ENCODE measurements around the gene PDLIM5. TPM values are rescaled to one million over a fixed set of nuclear protein-coding genes. Genes with fewer than 3 reads are reported as not detected.

Gene PDLIM5
- total RNA-seq, 1 donor from 2014 or later = 71.0 TPM

DNA sequence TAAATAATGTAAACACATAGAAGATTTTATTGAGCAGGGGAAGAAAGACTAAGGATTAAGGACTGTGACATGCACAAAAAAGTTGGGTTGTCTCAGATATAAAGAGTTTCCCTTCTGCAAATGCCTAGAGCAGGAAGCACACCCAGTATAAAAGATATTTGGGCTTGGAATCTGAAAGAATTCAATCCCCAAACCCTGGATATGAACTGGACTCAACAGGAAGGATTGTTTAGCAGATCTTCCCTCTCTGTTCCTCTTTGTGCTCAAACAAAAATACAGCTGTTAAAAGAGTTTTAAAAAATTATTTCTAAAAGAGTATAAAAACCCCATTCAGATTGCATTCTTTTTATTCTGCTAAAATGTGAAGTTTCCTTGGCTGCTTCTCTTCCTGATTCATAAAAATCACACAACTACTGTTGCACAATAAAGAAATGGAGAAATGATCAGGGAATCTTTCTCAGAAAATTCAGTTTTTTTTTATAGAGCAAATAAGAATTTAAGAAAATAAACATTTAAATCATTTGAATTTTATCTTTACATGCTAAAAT, 71.4 kb downstream of the PDLIM5 start:
- peaks cover 3% of the 10 kb centered on the region for H3K36me3 Mint-ChIP-seq (ENCODE audit: low read depth)
- no peak overlapping the region for H3K4me3 Mint-ChIP-seq
- H3K4me1 Mint-ChIP-seq = peaks cover 16% of the 10 kb centered on the region
- TF ChIP-seq, protein P1, sequence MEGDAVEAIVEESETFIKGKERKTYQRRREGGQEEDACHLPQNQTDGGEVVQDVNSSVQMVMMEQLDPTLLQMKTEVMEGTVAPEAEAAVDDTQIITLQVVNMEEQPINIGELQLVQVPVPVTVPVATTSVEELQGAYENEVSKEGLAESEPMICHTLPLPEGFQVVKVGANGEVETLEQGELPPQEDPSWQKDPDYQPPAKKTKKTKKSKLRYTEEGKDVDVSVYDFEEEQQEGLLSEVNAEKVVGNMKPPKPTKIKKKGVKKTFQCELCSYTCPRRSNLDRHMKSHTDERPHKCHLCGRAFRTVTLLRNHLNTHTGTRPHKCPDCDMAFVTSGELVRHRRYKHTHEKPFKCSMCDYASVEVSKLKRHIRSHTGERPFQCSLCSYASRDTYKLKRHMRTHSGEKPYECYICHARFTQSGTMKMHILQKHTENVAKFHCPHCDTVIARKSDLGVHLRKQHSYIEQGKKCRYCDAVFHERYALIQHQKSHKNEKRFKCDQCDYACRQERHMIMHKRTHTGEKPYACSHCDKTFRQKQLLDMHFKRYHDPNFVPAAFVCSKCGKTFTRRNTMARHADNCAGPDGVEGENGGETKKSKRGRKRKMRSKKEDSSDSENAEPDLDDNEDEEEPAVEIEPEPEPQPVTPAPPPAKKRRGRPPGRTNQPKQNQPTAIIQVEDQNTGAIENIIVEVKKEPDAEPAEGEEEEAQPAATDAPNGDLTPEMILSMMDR (conservative IDR thresholded peaks at IDR 0.05) = no peak
- H3K9me3 Mint-ChIP-seq = no peaks in the 10 kb centered on the region
- no peak for DNase-seq (ENCODE audit: low read depth, low spot score)
- H3K27me3 Mint-ChIP-seq (ENCODE audit: low read depth) = no peaks in the 10 kb centered on the region
- no peak overlapping the region for H3K27ac Mint-ChIP-seq (ENCODE audit: unreplicated experiment)

DNA sequence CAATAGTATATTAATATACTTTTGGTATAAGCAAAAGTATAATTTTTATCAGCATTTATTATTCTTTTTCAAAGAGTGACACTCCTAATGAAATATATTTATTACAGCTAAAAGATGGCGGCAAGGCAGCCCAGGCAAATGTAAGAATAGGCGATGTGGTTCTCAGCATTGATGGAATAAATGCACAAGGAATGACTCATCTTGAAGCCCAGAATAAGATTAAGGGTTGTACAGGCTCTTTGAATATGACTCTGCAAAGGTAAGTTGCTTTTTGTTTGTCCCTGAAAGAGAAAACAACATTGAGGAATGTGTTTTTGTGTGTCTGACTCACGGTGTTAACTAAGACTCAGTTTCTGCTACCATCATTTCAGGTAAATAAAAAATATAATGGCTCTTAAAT, 71.9 kb downstream of the PDLIM5 start:
- DNase-seq (ENCODE audit: low read depth, low spot score) = no peak
- Mint-ChIP-seq H3K4me3 (no peak overlapping the region), H3K27ac (ENCODE audit: unreplicated experiment) (no peak overlapping the region), H3K36me3 (ENCODE audit: low read depth) (peaks cover 3% of the 10 kb centered on the region), H3K27me3 (ENCODE audit: low read depth) (no peaks in the 10 kb centered on the region), H3K4me1 (peaks cover 15% of the 10 kb centered on the region), H3K9me3 (no peaks in the 10 kb centered on the region)
- TF ChIP-seq, protein P1 (conservative IDR thresholded peaks at IDR 0.05) = no peak

DNA sequence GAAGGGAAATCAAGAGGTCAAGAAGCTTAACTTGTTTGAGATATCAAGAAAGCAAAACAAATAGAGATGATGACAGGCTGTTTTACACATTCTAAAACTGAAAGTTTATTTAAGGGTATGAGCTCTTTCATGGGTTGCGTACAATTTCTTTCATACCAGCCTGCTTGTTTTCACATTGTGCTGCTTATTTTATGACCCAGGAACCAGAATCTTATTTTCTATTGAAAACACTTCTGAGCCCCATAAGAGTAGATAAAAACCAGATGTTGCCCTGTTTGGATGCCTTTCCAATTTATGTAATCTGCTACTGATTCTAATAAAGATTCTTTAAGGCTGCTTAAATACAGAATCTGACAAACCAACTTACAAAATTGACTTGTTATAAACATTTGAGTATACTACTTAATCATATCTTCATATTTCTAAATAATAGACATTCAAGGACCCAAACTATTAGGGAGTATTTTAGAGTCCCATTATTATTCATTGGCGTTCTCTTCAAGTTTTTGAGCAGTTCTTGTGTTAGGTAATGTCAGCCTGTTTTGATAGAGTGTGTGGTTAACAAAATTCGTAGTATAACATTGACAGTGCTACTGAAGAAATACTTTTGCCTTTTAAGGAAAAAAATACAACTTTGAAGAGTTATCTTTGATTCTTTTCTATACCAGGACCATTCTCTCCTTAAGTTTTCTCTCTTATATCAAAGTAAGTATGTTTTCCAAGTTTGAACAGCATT, 74.4 kb downstream of the PDLIM5 start:
- Mint-ChIP-seq H3K36me3 (ENCODE audit: low read depth) (peaks cover 5% of the 10 kb centered on the region), H3K9me3 (no peaks in the 10 kb centered on the region), H3K4me3 (no peak overlapping the region), H3K4me1 (peaks cover 6% of the 10 kb centered on the region), H3K27me3 (ENCODE audit: low read depth) (no peaks in the 10 kb centered on the region), H3K27ac (ENCODE audit: unreplicated experiment) (no peak overlapping the region)
- no peak for DNase-seq (ENCODE audit: low read depth, low spot score)
- TF ChIP-seq, protein P1 (conservative IDR thresholded peaks at IDR 0.05) = no peak

DNA sequence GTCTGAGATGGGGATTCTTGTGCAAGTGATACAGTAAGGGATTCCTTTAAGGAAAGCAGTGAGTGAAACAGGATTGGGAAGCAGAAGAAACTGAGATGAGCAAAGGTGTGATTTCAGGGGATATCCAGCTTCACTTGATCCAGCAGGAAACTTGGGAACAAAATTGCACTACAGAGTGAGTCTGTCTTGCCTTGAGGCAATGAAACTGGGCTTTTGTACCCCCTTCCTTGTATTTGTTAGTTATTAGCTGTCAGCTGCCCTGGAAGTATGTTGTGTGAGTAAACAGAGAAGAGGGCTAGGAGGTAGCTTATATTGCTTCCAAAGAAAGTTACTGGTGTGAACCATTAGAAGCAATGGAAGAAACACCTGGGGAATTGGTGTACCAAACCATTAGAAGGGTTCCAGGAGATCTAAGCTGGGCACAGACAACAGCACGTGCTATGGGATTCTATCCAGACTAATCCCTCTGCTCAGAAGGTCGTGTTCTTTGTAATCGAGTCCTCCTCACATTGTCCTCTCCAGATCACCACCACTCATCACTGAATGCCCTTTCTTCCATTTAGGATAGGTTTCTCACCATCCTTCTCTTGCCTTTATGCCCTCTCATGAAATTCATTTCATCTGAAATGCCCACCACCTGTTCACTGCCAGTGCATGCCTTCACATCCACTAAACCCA, 76.0 kb downstream of the PDLIM5 start:
- no peaks in the 10 kb centered on the region for H3K9me3 Mint-ChIP-seq
- H3K4me3 Mint-ChIP-seq = no peak overlapping the region
- TF ChIP-seq, protein P1 (conservative IDR thresholded peaks at IDR 0.05) = no peak
- H3K36me3 Mint-ChIP-seq (ENCODE audit: low read depth) = peaks cover 7% of the 10 kb centered on the region
- DNase-seq (ENCODE audit: low read depth, low spot score) = no peak
- H3K4me1 Mint-ChIP-seq = peaks cover 4% of the 10 kb centered on the region
- peak overlapping the region; percentile 30 for H3K27ac Mint-ChIP-seq (ENCODE audit: unreplicated experiment)
- no peaks in the 10 kb centered on the region for H3K27me3 Mint-ChIP-seq (ENCODE audit: low read depth)

DNA sequence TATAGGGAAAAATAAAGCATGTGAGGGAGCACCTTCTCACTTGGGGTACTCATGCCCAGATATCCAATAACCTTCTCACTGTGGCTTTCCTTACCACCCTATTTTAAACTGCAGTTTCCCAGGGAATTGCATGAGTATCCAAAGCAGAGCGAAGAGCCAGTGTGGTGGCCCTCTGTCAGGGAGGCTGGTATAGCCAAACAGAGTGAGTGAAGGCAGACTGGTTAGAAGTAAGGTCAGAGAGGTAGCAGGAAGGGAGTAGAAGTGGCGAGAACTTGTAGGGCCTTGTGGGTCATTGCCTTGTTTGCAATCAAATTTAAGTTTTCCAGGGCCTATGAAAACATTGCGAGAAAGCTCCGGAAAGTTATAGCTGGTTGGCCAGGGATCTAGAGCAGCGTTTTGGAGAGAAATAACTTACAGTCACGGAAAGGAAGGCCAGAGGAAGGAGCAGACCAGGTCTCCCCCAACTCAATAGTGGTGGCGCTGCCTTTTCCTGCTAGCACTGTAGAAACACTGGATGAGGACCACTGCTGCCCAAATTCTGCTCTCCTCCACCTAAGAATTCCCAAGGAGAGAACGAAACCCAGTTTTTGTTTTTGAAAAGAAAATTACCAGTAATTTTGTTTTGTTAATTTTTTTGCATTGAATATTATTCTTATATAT, 77.2 kb downstream of the PDLIM5 start:
- Mint-ChIP-seq H3K36me3 (ENCODE audit: low read depth) (peaks cover 7% of the 10 kb centered on the region), H3K9me3 (no peaks in the 10 kb centered on the region), H3K4me1 (no peaks in the 10 kb centered on the region), H3K27me3 (ENCODE audit: low read depth) (no peaks in the 10 kb centered on the region), H3K4me3 (no peak overlapping the region), H3K27ac (ENCODE audit: unreplicated experiment) (no peak overlapping the region)
- no peak for DNase-seq (ENCODE audit: low read depth, low spot score)
- TF ChIP-seq, protein P1 (conservative IDR thresholded peaks at IDR 0.05) = no peak

Measured in neural crest cell (in vitro differentiated cells).